NOMO-1 (cell line): ENCODE results near the gene SDR42E1.

Experiments used
- DNase-seq, 2 experiments: peaks; one replicate each; lab custom pipeline; 2025; ENCODE audit not compliant: unreplicated experiment in 2 of 2; lab: John Stamatoyannopoulos, UW

SDR42E1 gene

GRCh38 chr16:81942007-81942601 is 69.2 kb downstream of the SDR42E1 start:
- no peak for DNase-seq

- peak; percentile 0 to 36 for DNase-seq
Measured at GRCh38 chr16:81940781-81941560, 70.3 kb downstream of the SDR42E1 start.

GRCh38 chr16:81939164-81940056 is 71.9 kb downstream of the SDR42E1 start:
- DNase-seq, result no peak
